ENCODE measurements around the gene ALG13. TPM values are rescaled to one million over a fixed set of nuclear protein-coding genes. Genes with fewer than 3 reads are reported as not detected.

The ALG13 gene
- total RNA-seq, 1 experiment from 2014 or later = 147 TPM

GRCh38 chrX:111645607-111646006 lies 35.4 kb upstream of the ALG13 start:
- peaks cover 7% of the 10 kb centered on the region for H3K9me3 Mint-ChIP-seq (ENCODE audit: unreplicated experiment)
- no TSS peak for BruUV-seq (replicated peaks)
- H3K4me1 Mint-ChIP-seq (ENCODE audit: insufficient read depth, unreplicated experiment) = no peaks in the 10 kb centered on the region
- peaks cover 55% of the 10 kb centered on the region for H3K27me3 Mint-ChIP-seq (ENCODE audit: insufficient read depth, unreplicated experiment)
- no peak for DNase-seq (ENCODE audit: unreplicated experiment)
- no peaks in the 10 kb centered on the region for H3K36me3 Mint-ChIP-seq (ENCODE audit: insufficient read depth, unreplicated experiment)
- H3K4me3 Mint-ChIP-seq (ENCODE audit: unreplicated experiment) = no peak overlapping the region
- no peak overlapping the region for H3K27ac Mint-ChIP-seq (ENCODE audit: low read depth, unreplicated experiment)
- TF ChIP-seq CTCF (IDR thresholded peaks at IDR 0.05; ENCODE audit: unreplicated experiment) = no peak
- ChIA-PET CTCF (interaction anchor here (1.4 kb wide), 1 partner anchor 36 kb away, joined by 4 read pairs; no protein-coding TSS in a partner anchor), POLR2A (interaction anchor here (0.6 kb wide), 1 partner anchor 36 kb away, joined by 4 read pairs; the partner anchor contains the start of gene ALG13)
- intact Hi-C loops (cut with micrococcal nuclease) = no loop called here

GRCh38 chrX:111646515-111646914 lies 34.5 kb upstream of the ALG13 start:
- DNase-seq (ENCODE audit: unreplicated experiment) = peak; percentile 30
- no peaks in the 10 kb centered on the region for H3K36me3 Mint-ChIP-seq (ENCODE audit: insufficient read depth, unreplicated experiment)
- H3K9me3 Mint-ChIP-seq (ENCODE audit: unreplicated experiment) = peaks cover 1% of the 10 kb centered on the region
- H3K4me3 Mint-ChIP-seq (ENCODE audit: unreplicated experiment) = no peak overlapping the region
- no peaks in the 10 kb centered on the region for H3K4me1 Mint-ChIP-seq (ENCODE audit: insufficient read depth, unreplicated experiment)
- no peak overlapping the region for H3K27ac Mint-ChIP-seq (ENCODE audit: low read depth, unreplicated experiment)
- H3K27me3 Mint-ChIP-seq (ENCODE audit: insufficient read depth, unreplicated experiment) = peaks cover 56% of the 10 kb centered on the region
- intact Hi-C loops (cut with micrococcal nuclease) = no loop called here
- CTCF ChIA-PET = no interaction called here
- TF ChIP-seq CTCF (IDR thresholded peaks at IDR 0.05; ENCODE audit: unreplicated experiment) = no peak
- no TSS peak for BruUV-seq (replicated peaks)
- POLR2A ChIA-PET = interaction anchor here (0.6 to 1.2 kb wide), 3 partner anchors 13 to 1410 kb away, joined by 3 read pairs; no protein-coding TSS in a partner anchor

GRCh38 chrX:111648802-111649201 lies 32.2 kb upstream of the ALG13 start:
- CTCF ChIA-PET = no interaction called here
- H3K27ac Mint-ChIP-seq (ENCODE audit: low read depth, unreplicated experiment) = no peak overlapping the region

GRCh38 chrX:111649638-111650037 lies 31.3 kb upstream of the ALG13 start:
- POLR2A ChIA-PET = no interaction called here
- CTCF ChIA-PET = no interaction called here
- peaks cover 39% of the 10 kb centered on the region for H3K27me3 Mint-ChIP-seq (ENCODE audit: insufficient read depth, unreplicated experiment)
- peak; percentile 4 for DNase-seq (ENCODE audit: unreplicated experiment)
- H3K27ac Mint-ChIP-seq (ENCODE audit: low read depth, unreplicated experiment) = no peak overlapping the region
- BruUV-seq (replicated peaks) = no TSS peak
- no peak for TF ChIP-seq CTCF (IDR thresholded peaks at IDR 0.05; ENCODE audit: unreplicated experiment)
- no peak overlapping the region for H3K4me3 Mint-ChIP-seq (ENCODE audit: unreplicated experiment)
- H3K9me3 Mint-ChIP-seq (ENCODE audit: unreplicated experiment) = no peaks in the 10 kb centered on the region
- no peaks in the 10 kb centered on the region for H3K36me3 Mint-ChIP-seq (ENCODE audit: insufficient read depth, unreplicated experiment)
- intact Hi-C loops (cut with micrococcal nuclease) = no loop called here
- no peaks in the 10 kb centered on the region for H3K4me1 Mint-ChIP-seq (ENCODE audit: insufficient read depth, unreplicated experiment)

More at GRCh38 chrX:111648802-111649201, 32.2 kb upstream of the ALG13 start:
- TF ChIP-seq CTCF (IDR thresholded peaks at IDR 0.05; ENCODE audit: unreplicated experiment) = no peak
- no peak for DNase-seq (ENCODE audit: unreplicated experiment)
- Mint-ChIP-seq H3K4me3 (ENCODE audit: unreplicated experiment) (no peak overlapping the region), H3K27me3 (ENCODE audit: insufficient read depth, unreplicated experiment) (peaks cover 44% of the 10 kb centered on the region), H3K36me3 (ENCODE audit: insufficient read depth, unreplicated experiment) (no peaks in the 10 kb centered on the region), H3K4me1 (ENCODE audit: insufficient read depth, unreplicated experiment) (no peaks in the 10 kb centered on the region), H3K9me3 (ENCODE audit: unreplicated experiment) (no peaks in the 10 kb centered on the region)
- intact Hi-C loops (cut with micrococcal nuclease) = no loop called here
- POLR2A ChIA-PET = no interaction called here
- no TSS peak for BruUV-seq (replicated peaks)

Measured in MCF 10A (cell line).